ENCODE results near the gene GALNS. TPM values are rescaled to one million over a fixed set of nuclear protein-coding genes. Genes with fewer than 3 reads are reported as not detected.

GALNS gene
- total RNA-seq, 2 experiments from 2014 or later = 18.4 to 19.7 TPM

GRCh38 chr16:88778271-88778525 is 78.5 kb downstream of the GALNS start:
- Histone ChIP-seq H3K27me3 (ENCODE audit: control insufficient read depth in 1 of 2, insufficient read depth in 2 of 2, low read length in 2 of 2) (no peaks in the 10 kb centered on the region), H3K4me1 (ENCODE audit: insufficient read depth, low read length) (peaks cover 81% of the 10 kb centered on the region), H3K4me3 (ENCODE audit: low read length) (no peak overlapping the region), H3K27ac (ENCODE audit: low read depth in 1 of 2, low read length in 2 of 2) (no peak overlapping the region), H3K36me3 (ENCODE audit: insufficient read depth, low read length) (peaks cover 18% of the 10 kb centered on the region), H3K9me3 (ENCODE audit: control insufficient read depth in 1 of 2, insufficient read depth in 1 of 2, low read length in 2 of 2) (no peaks in the 10 kb centered on the region)
- Mint-ChIP-seq H3K27ac (no peak overlapping the region), H3K9me3 (no peaks in the 10 kb centered on the region), H3K27me3 (no peaks in the 10 kb centered on the region), H3K4me3 (no peak overlapping the region), H3K36me3 (ENCODE audit: low read depth) (no peaks in the 10 kb centered on the region), H3K4me1 (ENCODE audit: low read depth) (peaks cover 45% of the 10 kb centered on the region)
- ATAC-seq (ENCODE audit: poor library complexity) = no peak
- no peak for TF ChIP-seq CTCF (IDR thresholded peaks at IDR 0.05)
- DNase-seq = no peak
- ChIA-PET CTCF (interaction anchor here (7.0 kb wide), 1 partner anchor 41 kb away, joined by 58 read pairs; no protein-coding TSS in a partner anchor), POLR2A (no interaction called here)
- intact Hi-C loops (cut with DNase I, micrococcal nuclease) = no loop called here

GRCh38 chr16:88777471-88778270 is 79.1 kb downstream of the GALNS start:
- Histone ChIP-seq H3K27me3 (ENCODE audit: control insufficient read depth in 1 of 2, insufficient read depth in 2 of 2, low read length in 2 of 2) (no peaks in the 10 kb centered on the region), H3K36me3 (ENCODE audit: insufficient read depth, low read length) (peaks cover 18% of the 10 kb centered on the region), H3K4me3 (ENCODE audit: low read length) (no peak overlapping the region), H3K9me3 (ENCODE audit: control insufficient read depth in 1 of 2, insufficient read depth in 1 of 2, low read length in 2 of 2) (no peaks in the 10 kb centered on the region), H3K27ac (ENCODE audit: low read depth in 1 of 2, low read length in 2 of 2) (no peak overlapping the region), H3K4me1 (ENCODE audit: insufficient read depth, low read length) (peaks cover 81% of the 10 kb centered on the region)
- no peaks in the 10 kb centered on the region for H3K36me3 Mint-ChIP-seq (ENCODE audit: low read depth)
- DNase-seq (no peak), ATAC-seq (ENCODE audit: poor library complexity) (no peak)
- H3K27me3 Mint-ChIP-seq = no peaks in the 10 kb centered on the region
- ChIA-PET POLR2A (no interaction called here), CTCF (interaction anchor here (7.0 kb wide), 1 partner anchor 40 kb away, joined by 58 read pairs; no protein-coding TSS in a partner anchor)
- peaks cover 40% of the 10 kb centered on the region for H3K4me1 Mint-ChIP-seq (ENCODE audit: low read depth)
- intact Hi-C loops (cut with DNase I, micrococcal nuclease) = no loop called here
- no peak for TF ChIP-seq CTCF (IDR thresholded peaks at IDR 0.05)
- H3K27ac Mint-ChIP-seq = no peak overlapping the region
- no peak overlapping the region for H3K4me3 Mint-ChIP-seq
- H3K9me3 Mint-ChIP-seq = no peaks in the 10 kb centered on the region

- ATAC-seq (ENCODE audit: poor library complexity) = no peak
- POLR2A ChIA-PET = no interaction called here
These were observed 80.9 kb downstream of the GALNS start for GRCh38 chr16:88775825-88776224.

More at GRCh38 chr16:88775825-88776224, 80.9 kb downstream of the GALNS start:
- H3K27ac ChIP-seq (ENCODE audit: low read depth in 1 of 2, low read length in 2 of 2) = no peak overlapping the region
- H3K27ac Mint-ChIP-seq = no peak overlapping the region
- H3K27me3 ChIP-seq (ENCODE audit: control insufficient read depth in 1 of 2, insufficient read depth in 2 of 2, low read length in 2 of 2) = no peaks in the 10 kb centered on the region
- H3K4me3 Mint-ChIP-seq = no peak overlapping the region
- peaks cover 76% of the 10 kb centered on the region for H3K4me1 ChIP-seq (ENCODE audit: insufficient read depth, low read length)
- H3K9me3 ChIP-seq (ENCODE audit: control insufficient read depth in 1 of 2, insufficient read depth in 1 of 2, low read length in 2 of 2) = no peaks in the 10 kb centered on the region
- H3K36me3 ChIP-seq (ENCODE audit: insufficient read depth, low read length) = peaks cover 18% of the 10 kb centered on the region
- H3K4me1 Mint-ChIP-seq (ENCODE audit: low read depth) = peaks cover 26% of the 10 kb centered on the region
- TF ChIP-seq CTCF (IDR thresholded peaks at IDR 0.05) = no peak
- no peaks in the 10 kb centered on the region for H3K36me3 Mint-ChIP-seq (ENCODE audit: low read depth)
- DNase-seq = no peak
- no peaks in the 10 kb centered on the region for H3K9me3 Mint-ChIP-seq
- H3K4me3 ChIP-seq (ENCODE audit: low read length) = no peak overlapping the region
- CTCF ChIA-PET = no interaction called here
- no peaks in the 10 kb centered on the region for H3K27me3 Mint-ChIP-seq
- intact Hi-C loops (cut with DNase I, micrococcal nuclease) = no loop called here
